ENCODE data around the gene APOH.

- TF ChIP-seq CTCF (conservative IDR thresholded peaks at IDR 0.05) (no peak), ZFX (IDR thresholded peaks at IDR 0.05) (no peak)
These were observed 59.4 kb downstream of the APOH start for GRCh38 chr17:66169839-66170238.

All from C4-2B (cell line).